Kidney glomerular epithelial cell (primary cell): ENCODE results near the gene DLX1.
"Not testable (repeated sequence)": the region's sequence is repeated elsewhere in the genome, so short reads cannot be mapped to it uniquely, and the experiment has no call there.

Experiments used
- DNase-seq: peaks from one replicate; lab custom pipeline; 2025; lab: John Stamatoyannopoulos, UW

DLX1 gene

DNA sequence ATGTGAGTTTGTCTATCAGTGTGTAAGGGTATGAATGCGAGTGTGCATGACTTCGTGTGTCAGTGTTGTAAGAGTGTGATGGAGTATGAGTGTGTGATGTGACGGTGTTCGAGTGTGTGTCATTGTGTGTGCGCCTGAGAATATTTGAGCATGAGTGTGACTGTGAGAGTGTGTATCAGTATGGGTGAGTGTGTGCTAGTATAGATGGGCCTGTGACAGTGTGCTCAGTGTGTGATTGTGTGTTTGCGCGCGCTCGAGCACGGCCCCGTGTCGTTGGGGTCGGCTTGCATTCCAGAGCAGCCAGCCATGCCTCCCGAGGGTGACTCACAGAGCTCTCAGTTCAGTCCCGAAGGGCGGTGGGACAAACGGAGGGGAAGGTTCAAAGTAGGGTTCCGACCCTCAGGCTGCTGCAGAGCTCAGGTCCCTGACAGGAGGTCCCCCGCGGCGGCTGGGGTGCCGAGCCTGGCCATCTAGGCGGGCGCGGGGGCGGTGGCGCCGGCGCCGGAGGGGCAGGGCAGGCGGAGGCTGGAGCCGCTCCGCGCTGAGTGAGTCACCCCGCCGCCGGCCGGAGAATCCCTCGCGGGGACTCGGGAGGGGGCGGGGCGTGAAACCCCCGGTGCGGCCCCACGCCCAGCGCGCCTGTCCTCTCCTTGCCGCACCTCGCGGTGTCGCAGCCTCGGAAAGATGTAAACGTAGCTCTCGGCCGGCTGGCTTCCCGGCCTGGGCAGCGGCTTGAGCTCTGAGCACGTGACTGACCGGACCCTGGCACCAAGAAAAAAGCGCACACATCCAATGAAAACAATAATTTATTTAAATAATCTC lies 13.6 kb downstream of the DLX1 start:
- peak; percentile 93 for DNase-seq

GRCh38 chr2:172099472-172100079 lies 14.3 kb downstream of the DLX1 start:
- DNase-seq = no peak

DNA sequence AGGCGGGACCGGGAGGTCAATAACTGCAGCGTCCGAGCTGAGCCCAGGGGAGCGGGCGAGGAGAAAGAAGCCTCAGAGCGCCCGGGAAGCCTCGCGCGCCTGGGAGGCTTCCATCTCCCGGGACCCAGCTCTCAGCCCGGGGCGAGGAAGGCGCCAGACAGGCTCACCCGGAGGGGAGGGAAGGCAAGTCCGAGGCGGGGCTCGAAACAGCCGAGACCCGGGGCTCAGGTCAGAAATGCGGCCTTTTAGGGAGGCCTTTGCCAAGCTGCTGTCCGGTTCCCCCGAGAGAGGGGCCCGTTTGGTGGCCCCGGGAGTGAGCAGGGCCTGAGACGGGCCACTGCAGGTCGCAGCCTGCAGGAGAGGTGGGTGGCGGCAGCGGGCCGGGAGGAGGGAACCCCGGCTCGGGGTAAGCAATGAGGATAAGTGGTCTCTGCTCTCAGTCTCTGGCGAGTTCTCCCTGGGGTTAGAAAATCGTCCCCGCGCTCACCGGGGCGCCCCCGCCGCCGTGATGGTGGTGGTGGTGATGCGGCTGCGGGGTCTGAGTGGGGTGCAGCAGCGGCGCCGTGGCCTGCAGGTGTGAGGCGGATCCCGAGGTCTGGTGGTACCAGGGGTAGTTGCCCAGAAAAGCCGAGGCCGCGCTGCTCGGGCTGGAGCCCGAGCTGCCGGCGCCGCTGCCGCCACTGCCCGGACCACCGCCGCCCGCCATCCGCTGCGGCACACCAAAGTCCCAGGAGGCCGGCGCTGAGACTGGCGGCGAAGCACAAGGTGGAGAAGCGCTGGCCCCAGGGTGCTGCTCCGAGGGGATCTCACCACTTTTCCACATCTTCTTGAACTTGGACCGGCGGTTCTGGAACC lies 15.0 kb downstream of the DLX1 start:
- DNase-seq = no peak

GRCh38 chr2:172100935-172101820 lies 15.9 kb downstream of the DLX1 start:
- no peak for DNase-seq

DNA sequence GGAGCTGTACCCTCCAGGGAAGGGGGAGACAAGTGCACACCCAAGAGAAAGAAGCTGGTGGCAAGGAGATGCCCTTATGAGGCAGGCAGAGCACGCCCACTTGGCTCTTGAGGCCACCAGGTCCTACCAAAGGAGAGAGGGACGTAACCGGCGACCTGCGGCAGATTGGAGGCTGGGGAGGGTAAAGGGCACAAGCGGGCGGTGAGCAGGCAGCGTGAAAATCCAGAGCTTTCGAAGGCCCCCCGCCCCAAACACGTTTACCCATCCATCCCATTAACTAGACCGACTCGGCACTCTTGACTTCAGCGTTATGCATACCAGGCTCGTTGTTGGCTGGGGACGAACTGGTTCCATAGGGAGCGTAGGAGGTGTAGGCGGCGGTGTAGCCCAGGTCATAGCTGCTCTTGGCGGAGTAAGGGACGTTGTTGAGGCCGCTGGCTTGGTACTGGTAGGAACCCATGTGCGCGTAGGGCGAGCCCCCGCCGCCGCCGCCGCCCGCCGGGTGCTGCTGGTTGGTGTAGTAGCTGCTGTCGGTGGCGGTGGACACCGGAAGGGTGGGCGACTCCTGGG lies 16.6 kb downstream of the DLX1 start:
- DNase-seq = no peak

GRCh38 chr2:172102391-172103359 lies 17.4 kb downstream of the DLX1 start, which contains the start of gene DLX2:
Gene DLX2 (minus strand): TSS chr2:172102900. CDS start chr2:172102538, 362 bp downstream.
- DNase-seq = peak; percentile 86

DNA sequence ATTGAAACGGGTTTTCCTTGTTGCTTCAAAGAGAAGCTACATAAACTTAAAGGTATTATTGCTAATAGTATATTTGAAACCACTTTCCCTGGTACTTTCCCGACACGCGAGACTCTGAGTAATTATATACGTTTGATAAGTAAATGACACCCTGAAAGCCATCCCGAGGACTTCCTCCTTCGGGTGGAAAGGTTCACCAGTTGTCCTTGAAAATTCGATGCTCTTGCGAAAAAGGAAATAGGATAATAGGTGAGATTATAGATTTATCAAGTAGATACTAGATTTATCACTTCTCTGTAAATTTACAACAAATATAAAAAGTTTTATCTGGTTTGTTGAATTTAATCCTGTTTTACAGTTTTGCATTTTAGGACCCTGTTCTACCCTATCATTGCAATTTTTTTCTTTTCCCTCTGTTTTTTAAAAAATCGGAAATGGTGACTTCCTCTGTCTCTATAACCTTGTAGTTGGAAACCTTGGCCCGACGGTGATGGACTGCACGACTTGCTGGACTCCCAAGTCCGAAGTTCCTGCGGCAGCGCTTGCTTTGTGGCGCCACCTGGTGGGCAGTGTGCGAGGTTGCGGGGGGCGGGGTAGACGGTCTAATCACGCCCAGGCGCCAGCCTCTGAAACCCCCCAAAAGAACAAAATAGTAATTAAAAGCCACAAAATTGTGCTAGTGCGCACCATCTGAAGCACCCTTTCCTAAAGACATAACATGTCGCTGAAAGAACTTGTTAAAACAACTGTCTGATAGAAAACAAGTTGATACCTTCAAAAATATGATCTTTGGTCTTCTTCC lies 18.4 kb downstream of the DLX1 start:
- DNase-seq = peak; percentile 81

DNA sequence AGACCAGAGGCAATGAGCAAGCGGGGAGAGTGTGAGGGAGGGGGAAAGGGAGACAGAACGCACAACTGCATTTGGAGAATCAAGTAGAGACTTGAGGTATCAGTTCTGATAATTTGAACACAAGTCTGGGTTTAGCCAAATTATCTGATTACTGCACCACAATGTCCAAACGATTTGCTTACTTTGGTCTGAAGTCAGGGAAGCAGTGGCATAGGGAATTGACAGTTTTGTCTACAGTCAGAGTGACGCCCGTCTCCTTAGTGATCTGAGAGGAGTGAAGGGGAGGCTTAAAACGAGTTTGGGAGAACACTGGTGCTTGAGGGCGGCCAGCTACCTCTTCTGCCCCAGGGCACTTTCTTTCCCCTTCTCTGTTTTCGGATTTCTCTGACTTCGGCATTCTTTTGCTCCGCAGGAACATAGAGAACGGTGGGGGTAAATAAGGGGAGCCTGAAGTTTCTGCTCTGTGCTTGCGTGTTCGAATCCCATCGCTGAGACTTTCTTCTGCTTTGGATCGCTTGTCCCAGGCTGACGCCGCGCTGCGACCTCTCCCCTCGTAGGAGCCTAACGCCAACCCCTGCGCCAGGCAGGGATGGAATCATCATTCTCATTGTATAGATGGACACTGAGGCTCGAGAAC lies 20.3 kb downstream of the DLX1 start:
- no peak for DNase-seq

DNA sequence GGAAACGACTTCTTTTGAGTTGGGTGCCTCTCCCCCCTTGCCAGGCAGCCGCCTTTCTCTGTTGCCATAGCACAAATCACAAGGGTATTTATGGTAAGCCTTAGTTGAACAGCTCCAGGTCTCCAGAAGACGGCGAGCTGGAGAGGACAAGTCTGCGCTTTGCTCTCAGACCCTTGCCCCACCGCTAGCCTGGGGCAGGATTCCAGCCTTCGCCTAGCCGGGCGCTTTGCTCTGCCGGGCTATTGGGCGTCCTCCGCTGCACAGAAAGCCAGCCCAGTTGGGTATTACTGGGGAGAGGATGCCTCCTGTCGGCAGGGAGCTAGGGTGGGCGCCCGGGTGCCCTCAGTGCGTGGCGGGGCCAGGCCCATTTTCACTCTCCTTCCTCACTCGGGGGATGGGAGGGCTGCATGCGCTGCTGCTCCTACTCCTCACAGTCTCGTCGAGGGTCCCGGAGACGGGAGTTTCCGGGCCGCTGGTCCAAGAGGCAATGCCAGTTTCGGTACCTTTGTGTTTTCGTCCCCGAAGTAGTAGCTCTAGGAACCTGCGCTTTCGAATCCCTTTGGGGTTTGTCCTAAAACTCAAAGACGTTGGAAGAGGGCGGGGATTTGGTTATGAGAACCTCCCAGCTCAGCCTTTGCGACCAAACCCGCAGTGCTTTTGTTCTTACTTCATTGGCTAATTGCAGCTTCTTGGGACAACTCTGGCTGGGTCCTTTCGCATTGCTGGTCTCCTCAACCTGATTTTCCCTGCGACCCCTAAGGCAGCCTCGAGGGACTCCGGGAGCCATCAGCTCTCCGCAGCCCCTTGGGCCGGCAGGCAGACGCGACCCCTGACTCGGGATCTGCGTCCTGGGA lies 21.0 kb downstream of the DLX1 start:
- peak; percentile 45 for DNase-seq

DNA sequence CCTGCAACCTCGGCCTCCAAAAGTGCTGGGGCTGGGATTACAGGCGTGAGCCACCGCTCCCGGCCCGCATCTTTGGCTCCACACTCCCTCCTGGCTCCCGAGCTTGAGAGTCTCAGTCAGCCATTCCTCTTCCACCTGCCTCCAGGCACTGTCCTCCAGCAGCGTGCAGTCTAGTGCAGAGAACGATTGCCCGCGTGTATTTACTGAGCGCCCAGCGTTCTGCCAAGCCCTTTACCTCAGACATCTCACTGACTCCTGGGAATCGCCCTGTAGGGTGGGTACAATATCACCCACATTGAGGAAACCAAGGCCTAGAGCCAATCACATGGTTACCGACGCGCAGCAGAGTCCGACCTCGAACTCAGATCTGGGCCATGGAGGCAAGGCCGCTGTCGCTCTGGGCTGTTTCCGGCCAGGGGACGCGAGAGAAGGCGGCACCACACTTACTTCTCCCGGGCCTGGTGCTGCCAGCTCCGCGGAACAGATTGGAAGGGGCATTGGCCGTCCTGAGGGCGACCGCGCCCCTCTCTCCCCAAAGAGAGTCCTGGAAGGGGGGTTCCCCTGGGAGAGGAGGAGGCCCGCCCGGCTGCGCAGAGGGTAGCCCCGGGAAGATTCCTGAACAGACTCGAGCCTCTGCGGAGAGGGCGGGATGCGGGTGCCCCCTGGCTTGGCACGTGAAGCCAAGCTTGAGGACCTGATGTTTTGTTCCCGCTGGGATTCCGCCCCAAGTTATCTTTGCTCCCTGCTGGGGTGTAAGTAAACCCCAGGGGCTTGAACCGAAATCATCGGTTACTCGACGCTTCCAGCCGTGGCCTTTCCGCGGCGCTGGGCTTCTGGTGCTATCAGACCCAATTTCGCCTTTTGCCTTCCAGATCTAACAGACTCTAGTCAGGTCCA lies 22.6 kb downstream of the DLX1 start:
- no peak for DNase-seq

- DNase-seq = no peak
Observed at GRCh38 chr2:172108587-172108930, 23.3 kb downstream of the DLX1 start.

- DNase-seq = no peak
Observed at GRCh38 chr2:172109256-172109987, 24.1 kb downstream of the DLX1 start.

DNA sequence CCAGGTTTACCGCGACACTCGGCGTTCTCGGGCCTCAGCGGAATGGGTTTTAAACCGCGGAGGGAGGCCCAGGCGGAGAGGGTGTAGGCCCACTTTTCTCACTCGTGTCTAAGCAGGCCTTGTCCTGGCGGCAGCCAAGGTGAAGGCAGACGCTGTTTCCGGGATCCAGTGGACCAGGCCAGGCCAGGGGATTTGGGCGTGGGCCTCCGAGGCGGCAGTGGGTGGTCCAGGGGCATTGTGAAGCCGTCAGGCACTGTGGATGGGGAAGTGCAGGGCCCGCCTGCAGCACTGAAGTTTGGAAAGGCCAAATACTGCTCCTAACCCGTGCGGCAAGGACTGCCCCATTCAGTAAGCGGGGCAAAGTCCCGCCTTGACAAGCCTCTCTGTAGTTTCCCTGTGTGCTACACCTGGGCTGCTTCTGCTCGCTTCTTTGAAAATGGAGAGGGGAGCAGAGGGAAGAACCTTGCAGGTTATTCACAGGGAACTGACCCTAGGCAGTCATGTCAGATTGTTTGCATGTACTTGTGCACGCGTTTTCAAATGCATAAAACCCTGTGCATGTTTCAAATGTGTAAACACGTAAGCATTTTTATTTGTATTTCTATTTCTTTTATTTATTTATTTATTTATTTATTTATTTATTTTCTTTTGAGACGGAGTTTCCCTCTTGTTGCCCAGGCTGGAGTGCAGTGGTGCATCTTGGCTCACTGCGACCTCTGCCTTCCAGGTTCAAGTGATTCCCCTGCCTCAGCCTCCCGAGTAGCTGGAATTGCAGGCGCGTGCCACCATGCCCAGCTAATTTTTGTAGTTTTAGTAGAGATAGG lies 24.9 kb downstream of the DLX1 start:
- DNase-seq = no peak

- DNase-seq = no peak
Observed at GRCh38 chr2:172113617-172114016, 28.3 kb downstream of the DLX1 start.

- not testable (repeated sequence) for DNase-seq
Observed at GRCh38 chr2:172114176-172114575, 28.9 kb downstream of the DLX1 start.
